Bronchial epithelial cell (primary cell): ENCODE data around the gene PLEKHA7. TPM values are rescaled to one million over a fixed set of nuclear protein-coding genes. Genes with fewer than 3 reads are reported as not detected.
"Not testable (repeated sequence)": the region's sequence is repeated elsewhere in the genome, so short reads cannot be mapped to it uniquely, and the experiment has no call there.

Experiments used
- DNase-seq: peaks from one replicate; pipeline ENCODE4 v3.0.0-alpha.2; 2010; ENCODE audit warnings: low read depth
- FAIRE-seq: peaks from 2 replicates; lab custom pipeline; 2011; peaks lifted over from hg19 to GRCh38; lab: Jason Lieb, UNC
- H3K27me3 ChIP-seq: 2 replicates; pipeline ENCODE4 v1.5.1; 2011; ENCODE audit warnings: low read length; ENCODE audit not compliant: control insufficient read depth, insufficient read depth
- H3K36me3 ChIP-seq: 2 replicates; pipeline ENCODE4 v1.5.1; 2011; ENCODE audit warnings: low read length; ENCODE audit not compliant: control insufficient read depth, insufficient read depth
- H3K4me3 ChIP-seq: 2 replicates; pipeline ENCODE4 v1.5.1; 2011; ENCODE audit warnings: mild to moderate bottlenecking, low read depth, low read length, control low read depth
- total RNA-seq: library from RNA; depleted of rRNA; stranded (reverse); fragments of >200 nt; gene quantifications from 2 replicates; pipeline ENCODE4 v1.2.1, GENCODE V29; 2014
- TF ChIP-seq, protein P1 (sequence below): IDR thresholded peaks from 2 replicates; pipeline ENCODE4 v1.5.1; 2011; ENCODE audit warnings: mild to moderate bottlenecking, moderate library complexity, low read length, control low read depth, inconsistent platforms; ENCODE audit not compliant: insufficient read depth, severe bottlenecking

PLEKHA7 gene
- total RNA-seq, 1 donor from 2014 or later: 2.4 TPM

DNA sequence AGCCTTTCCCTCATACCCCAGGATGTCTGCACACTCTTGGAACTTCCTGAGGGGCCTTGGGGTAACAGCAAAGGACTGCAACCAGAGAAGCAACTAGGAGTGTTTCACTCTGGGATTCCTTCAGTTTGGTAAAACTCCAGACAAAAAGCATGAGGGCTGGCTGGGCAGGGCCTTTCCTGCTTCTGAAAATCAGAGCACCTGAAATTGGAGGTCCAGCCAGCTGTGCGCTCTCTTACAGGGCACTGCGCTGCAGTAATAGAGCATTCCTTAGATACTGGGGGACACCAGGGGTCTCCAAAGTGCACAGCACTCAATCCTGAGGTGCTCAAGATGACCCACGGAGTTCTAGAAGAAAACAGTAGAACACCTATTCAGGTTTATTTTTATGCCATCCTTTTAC, 49.7 kb downstream of the PLEKHA7 start:
- TF ChIP-seq, protein P1, sequence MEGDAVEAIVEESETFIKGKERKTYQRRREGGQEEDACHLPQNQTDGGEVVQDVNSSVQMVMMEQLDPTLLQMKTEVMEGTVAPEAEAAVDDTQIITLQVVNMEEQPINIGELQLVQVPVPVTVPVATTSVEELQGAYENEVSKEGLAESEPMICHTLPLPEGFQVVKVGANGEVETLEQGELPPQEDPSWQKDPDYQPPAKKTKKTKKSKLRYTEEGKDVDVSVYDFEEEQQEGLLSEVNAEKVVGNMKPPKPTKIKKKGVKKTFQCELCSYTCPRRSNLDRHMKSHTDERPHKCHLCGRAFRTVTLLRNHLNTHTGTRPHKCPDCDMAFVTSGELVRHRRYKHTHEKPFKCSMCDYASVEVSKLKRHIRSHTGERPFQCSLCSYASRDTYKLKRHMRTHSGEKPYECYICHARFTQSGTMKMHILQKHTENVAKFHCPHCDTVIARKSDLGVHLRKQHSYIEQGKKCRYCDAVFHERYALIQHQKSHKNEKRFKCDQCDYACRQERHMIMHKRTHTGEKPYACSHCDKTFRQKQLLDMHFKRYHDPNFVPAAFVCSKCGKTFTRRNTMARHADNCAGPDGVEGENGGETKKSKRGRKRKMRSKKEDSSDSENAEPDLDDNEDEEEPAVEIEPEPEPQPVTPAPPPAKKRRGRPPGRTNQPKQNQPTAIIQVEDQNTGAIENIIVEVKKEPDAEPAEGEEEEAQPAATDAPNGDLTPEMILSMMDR: no peak

DNA sequence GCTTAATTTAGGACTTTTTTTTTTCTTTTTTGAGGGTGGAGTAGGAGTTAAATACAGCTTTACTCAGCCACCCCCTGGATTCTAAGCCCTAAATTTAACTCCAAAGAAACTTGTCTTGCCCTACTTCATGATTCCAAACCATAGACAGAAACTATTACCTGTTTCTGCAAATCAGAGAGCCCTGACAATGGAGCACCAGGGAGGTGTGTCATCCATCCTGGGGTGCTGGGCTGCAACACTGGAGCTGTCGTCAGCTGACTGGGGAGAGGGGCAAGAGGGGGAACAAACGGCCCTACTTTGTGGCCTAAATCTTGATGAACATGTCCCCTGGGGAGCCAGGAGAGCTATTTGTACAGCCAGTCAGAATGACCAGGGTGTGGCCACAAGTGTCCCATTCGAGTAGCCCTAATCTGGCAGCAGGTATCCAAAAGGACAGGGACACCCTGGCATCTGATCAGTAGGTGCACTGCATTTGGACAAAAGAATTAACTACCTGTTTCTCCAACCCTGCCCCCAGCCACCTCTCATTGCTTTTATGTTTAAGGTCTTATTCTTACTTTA, 50.8 kb downstream of the PLEKHA7 start:
- H3K4me3 ChIP-seq: no peak overlapping the region
- H3K36me3 ChIP-seq: no peaks in the 10 kb centered on the region
- H3K27me3 ChIP-seq: no peaks in the 10 kb centered on the region
- FAIRE-seq (no peak), DNase-seq (no peak)
- TF ChIP-seq, protein P1: no peak

More for the DNA sequence above, 49.7 kb downstream of the PLEKHA7 start:
- FAIRE-seq (no peak), DNase-seq (no peak)
- H3K36me3 ChIP-seq: no peaks in the 10 kb centered on the region
- no peak overlapping the region for H3K4me3 ChIP-seq
- no peaks in the 10 kb centered on the region for H3K27me3 ChIP-seq

DNA sequence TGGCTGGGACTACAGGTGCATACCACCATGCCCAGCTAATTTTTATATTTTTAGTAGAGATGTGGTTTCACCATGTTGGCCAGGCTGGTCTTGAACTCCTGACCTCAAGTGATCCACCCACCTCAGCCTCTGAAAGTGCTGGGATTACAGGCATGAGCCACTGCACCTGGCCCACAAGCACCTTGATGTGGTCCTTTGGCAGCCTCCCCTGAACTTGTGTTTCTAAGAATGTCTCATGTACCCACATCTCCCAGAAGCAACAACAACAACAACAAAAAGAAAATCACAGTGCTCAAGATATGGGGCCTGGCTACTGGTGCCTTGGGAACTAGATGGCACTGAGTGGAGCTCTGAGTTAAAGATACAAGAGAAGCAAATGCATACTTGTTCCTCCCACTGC, 51.6 kb downstream of the PLEKHA7 start:
- H3K36me3 ChIP-seq, DNase-seq, H3K27me3 ChIP-seq, FAIRE-seq, H3K4me3 ChIP-seq: not testable (repeated sequence)

DNA sequence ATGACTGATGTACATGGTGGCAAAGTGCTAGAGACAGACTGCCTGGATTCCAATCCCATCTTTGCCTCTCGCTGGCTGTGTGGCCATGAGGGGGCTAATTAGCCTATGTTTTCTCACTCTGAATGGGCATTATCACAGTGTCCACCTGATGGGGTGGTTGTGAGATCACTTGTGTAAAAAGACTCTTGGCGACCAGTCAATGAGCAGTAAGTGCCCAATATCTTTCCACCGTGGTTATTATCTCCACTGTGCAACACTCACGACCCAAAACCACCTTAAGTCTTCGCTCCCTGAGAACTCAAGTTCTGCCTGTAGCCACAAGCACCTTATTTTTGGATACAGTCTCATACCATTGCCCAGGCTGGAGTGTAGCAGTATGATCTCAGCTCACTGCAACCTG, 52.1 kb downstream of the PLEKHA7 start:
- Histone ChIP-seq H3K27me3 (no peaks in the 10 kb centered on the region), H3K36me3 (no peaks in the 10 kb centered on the region), H3K4me3 (no peak overlapping the region)
- FAIRE-seq (no peak), DNase-seq (no peak)
- TF ChIP-seq, protein P1: no peak

DNA sequence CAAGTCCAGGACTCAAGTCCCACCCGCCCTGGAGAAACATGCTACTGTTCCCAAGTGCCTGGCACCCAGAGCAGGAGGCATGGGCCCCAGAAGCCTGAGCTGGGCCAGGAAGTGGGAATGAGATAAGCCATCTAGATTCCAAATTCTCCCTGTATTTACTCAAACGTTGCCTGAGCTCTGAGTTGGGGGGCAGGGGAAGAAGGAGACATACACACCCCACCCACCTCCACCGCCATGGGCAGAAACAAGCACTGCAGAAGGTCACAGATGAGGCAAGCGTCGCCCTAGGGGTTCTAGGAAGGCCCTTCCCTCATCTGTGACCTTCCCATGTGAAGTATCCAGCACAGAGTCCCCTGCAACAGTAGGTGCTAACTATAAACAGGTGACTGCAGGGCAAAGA, 54.0 kb downstream of the PLEKHA7 start:
- TF ChIP-seq, protein P1: no peak
- Histone ChIP-seq H3K4me3 (no peak overlapping the region), H3K27me3 (no peaks in the 10 kb centered on the region), H3K36me3 (no peaks in the 10 kb centered on the region)
- no peak for DNase-seq
- no peak for FAIRE-seq

DNA sequence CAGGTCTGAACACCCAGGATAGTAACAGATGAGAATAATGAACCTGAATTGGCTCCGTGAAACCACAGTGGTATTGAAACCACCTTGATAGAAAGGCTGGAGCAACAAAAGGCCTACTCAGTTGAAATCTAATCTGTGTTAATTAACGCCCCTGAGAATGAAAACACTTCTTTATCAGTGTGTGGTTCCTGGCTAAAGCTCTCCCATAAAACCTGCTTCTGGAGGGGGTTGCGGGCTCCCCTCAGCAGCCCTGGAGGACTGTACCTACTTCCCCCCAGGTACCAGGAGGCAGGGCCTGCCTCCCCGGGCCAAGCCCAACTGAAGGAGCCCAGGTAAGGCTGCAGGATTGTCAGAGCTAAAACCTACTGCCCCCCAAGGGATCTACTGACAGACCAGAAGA, 54.6 kb downstream of the PLEKHA7 start:
- FAIRE-seq: no peak
- TF ChIP-seq, protein P1: no peak
- no peaks in the 10 kb centered on the region for H3K36me3 ChIP-seq

More for the DNA sequence above, 54.6 kb downstream of the PLEKHA7 start:
- no peaks in the 10 kb centered on the region for H3K27me3 ChIP-seq
- DNase-seq: no peak
- no peak overlapping the region for H3K4me3 ChIP-seq
